GM19351 (cell line): ENCODE results near the gene CSNK2A1.
A peak's percentile ranks its signal among the peaks of the same experiment; 100 is the strongest.

Source experiments
- ATAC-seq: cut with Tn5 transposase; IDR thresholded peaks from one replicate; pipeline ENCODE4 v1.9.1; 2021; ENCODE audit warnings: mild to moderate bottlenecking, moderate library complexity; ENCODE audit not compliant: unreplicated experiment

Gene CSNK2A1

GRCh38 chr20:568097-568652, 24.6 kb upstream of the CSNK2A1 start:
- ATAC-seq = no peak

DNA sequence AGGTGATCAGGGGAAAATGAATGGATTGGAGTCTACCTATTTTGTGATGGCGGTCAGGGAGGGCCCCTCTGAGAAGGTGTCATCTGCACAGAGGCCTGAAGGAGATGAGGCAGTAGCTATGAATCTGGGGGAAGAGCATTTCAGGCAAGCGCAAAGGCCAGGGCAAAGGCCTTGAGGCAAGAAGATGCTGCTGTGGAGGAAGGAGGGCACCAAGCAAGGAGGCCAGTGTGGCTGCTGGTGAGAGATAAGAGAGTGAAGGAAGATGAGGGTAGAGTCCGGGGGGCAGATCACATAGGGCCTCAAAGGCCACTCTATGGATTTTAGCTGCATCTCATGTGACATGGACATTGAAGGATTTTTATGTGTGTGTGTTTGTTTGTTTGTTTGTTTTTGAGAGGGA, 20.6 kb upstream of the CSNK2A1 start:
- ATAC-seq = no peak

- ATAC-seq = no peak
Observed at GRCh38 chr20:563187-563586, 19.6 kb upstream of the CSNK2A1 start.

DNA sequence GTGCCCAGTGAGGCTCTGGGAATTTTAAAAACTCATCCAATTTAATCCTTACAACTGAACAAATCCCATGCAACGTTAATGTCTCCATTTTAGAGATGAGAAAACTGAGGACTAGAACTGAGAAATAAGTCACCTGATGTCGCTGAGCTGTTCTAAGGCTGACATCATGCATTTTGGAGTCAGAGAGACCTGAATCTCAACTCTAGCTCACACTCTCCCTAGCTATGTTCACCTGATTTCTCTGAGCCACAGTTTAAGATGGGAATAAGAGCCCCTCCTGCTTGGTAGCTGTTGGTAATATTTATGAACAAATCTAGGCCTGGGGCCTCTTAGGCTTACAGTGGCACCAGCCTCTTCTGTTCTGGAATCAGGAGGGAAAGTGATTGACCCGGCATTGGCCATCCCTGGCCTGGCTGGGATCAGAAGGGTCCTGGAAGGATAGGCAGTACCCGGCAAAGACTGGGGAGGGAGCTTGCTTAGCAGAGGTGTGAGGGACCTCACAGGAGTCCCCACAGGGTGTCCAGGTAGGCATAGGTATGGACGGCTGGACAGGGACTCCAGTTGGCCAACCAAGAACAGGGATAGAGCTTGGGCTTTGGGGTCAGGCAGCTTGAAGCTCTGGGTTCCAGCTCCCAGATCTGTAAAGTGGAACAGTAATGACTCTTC, 18.8 kb upstream of the CSNK2A1 start:
- ATAC-seq = no peak

- ATAC-seq = peak; percentile 79
Observed at GRCh38 chr20:561437-562231, 18.0 kb upstream of the CSNK2A1 start.

DNA sequence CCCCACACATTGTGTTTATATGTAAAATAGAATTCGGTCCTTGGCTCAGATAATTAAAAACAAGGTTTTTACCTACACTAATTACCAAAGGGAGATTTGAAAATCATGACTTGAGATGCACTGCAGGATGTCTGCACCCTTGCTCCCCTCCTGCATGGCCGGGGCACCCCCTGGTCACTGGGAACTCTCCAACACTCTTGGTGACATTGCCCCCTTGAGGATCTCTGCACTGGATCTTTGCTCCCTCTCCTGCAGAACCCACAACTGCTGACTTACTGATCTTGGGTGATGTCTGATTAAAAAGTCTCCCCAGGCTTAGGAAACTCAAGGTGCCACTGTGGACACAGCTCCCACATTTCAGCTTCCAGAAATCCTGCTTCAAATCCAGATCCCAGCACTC, 17.1 kb upstream of the CSNK2A1 start:
- ATAC-seq = no peak

DNA sequence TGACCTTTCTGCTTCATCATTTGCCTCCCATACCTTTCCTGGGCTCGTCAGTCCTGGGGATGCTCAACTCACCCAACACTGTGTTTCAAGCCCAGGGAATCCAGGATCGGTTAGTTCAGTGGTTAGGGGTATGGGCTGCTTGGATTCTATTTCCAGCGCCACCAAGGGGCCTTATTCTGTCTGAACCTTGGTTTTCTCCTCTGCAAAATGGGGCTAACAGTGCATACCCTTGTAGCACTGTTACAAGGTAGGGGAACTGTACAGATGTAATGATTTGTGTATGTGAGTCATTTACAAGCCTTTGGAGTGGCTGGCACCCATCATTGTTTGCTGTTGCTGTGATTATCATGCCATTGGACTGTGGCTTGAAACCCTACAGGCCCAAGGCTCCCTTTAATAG, 14.5 kb upstream of the CSNK2A1 start:
- no peak for ATAC-seq

GRCh38 chr20:556984-557383, 13.4 kb upstream of the CSNK2A1 start:
- no peak for ATAC-seq

GRCh38 chr20:555976-556385, 12.4 kb upstream of the CSNK2A1 start:
- ATAC-seq = no peak

GRCh38 chr20:550611-551010, 7.0 kb upstream of the CSNK2A1 start:
- ATAC-seq = no peak

- ATAC-seq = no peak
Observed at GRCh38 chr20:549722-550496, 6.3 kb upstream of the CSNK2A1 start.

GRCh38 chr20:548906-549305, 5.3 kb upstream of the CSNK2A1 start:
- no peak for ATAC-seq

DNA sequence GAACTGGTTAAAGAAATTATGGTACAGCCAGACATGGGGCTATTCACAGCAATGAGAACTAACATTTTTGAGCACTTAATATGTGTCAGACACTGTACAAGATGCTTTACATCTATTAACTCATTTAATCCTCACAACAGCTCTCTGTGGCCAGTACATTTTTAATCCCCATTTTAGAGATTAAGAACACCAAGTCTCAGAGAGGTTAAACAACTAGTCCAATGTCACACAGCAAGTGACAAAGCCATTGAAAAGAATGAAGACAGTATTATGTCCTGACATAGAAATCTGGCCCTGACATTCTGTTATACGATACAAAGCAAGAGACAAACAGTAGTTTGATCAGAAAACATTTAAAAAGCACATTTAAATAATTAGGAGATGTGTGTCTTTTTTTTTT, 3.8 kb upstream of the CSNK2A1 start:
- ATAC-seq = no peak

DNA sequence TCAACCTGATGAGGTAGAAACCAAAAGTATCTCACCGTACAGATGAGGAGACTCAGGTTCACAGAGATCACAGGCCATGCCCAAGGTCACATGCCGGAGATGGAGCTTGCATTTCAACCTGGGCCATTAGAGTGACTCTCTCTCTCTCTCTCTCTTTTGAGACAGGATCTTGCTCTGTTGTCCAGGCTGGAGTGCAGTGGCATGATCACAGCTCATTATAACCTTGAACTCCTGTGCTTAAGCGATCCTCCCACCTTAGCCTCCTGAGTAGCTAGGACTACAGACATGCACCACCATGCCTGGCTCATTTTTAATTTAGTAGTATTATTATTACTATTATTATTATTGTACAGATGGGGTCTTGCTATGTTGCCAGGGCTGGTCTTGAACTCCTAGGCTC, 2.8 kb upstream of the CSNK2A1 start:
- no peak for ATAC-seq

DNA sequence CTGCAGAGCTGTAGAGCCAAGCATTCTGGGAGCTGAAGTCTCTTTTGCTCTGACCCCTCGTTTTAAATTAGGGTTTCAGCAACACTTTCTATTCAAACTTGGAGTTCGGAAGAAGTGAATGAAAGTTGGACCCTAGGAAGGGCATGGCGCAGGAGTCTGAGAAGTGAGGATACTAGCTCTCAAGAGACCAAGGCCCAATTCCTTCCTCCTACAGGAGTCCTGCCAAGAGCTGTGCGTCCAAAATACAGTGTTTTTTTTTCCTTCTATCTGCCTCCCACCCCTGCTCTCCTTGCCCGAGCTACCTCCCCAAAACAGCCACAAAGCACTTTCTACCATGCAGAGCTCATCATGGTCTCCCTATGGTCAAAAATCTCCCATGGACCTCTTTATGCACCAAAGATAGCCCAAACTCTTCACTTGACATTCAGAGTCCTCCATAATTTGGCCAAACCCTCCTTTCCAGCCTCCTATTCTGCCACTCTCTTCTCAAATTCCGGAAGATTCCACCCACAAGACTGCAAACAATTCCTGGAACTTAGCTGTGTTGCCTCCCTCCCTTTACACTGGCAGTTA, 649 bp upstream of the CSNK2A1 start:
- ATAC-seq = no peak

DNA sequence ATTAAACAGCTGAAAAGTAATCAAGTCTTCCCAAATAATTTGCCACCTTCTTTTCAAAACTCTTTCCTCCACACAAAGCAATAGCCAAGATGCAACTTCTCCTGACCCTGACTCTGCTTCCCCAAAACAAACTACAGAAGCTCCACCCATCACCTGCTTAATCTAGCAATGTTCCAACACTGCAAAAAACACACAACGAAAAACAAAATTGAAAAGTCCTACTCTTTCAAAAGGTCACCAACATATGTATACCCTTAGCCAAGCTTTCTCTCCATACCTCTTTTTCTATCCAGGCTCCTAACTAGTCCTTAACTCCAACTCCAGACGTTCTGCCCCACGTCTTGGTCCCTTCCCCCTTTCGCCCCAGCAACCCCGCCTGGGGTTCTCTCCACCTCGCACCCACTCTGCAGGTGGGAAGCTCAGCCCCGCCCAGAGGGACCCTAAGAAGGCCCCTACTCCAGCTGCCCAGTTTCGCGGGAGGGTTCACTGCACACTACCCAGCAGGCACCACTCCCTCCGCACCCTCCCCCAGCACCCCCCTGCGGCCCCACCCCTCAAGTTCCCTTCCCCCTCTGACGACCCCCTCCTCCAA, 717 bp downstream of the CSNK2A1 start:
- ATAC-seq = peak; percentile 21

DNA sequence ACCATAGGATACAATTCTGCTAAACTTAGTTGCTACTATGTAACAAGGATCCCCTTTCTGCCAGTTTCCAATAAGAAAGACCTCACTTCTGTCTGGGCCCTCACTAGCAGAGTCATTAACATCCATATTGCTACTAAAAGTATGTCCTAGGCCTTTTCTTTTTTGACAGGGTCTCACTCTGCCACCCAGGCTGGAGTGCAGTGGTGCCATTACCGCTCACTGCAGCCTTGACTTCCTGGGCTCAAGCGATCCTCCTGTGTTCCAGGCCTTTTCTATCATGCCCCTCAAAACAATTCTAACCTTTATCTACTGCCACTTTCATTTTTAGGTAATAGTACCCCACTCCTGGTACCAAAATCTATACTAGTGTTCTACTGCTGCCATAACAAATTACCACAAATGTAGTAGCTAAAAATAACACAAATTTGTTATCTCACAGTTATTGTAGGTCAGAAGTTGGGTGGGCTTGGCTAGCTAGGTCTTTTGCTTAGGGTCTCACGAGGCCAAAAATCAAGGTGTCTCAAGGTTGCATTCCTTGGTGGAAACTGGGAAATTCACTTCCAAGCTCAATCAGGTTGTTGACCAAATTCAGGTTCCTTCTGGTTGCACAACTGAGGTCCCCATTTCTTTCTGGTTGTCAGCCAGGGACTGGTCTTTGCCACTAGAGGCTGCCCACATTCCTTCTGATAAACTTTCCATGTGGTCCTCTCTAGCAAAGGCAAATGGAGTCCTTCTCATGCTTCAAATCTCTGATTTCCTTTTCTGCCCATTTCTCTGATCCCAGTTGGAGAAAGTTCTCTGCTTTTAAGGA, 3.0 kb downstream of the CSNK2A1 start:
- no peak for ATAC-seq

DNA sequence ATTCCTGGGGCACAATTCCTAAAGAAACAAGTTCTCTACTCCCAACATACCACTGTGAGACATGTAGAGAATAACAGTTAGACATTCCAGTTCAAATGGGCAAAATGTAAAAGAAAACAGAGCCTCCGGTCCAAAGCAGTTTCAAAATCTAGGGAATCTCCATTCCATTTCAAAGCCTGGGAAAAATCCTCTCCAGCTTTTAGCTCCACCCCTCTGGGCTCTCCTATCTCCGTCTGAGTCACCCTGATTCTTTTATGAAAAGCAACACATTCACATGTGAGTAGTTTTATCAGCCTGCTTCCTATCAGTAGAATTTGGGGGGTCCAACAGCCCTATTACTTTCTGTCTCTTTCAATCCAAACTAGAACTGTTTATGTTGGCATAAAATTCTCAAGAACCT, 3.7 kb downstream of the CSNK2A1 start:
- no peak for ATAC-seq

GRCh38 chr20:539191-539590, 4.4 kb downstream of the CSNK2A1 start:
- ATAC-seq = no peak

- ATAC-seq = no peak
Observed at GRCh38 chr20:537983-538382, 5.6 kb downstream of the CSNK2A1 start.
